HG02981 (cell line): ENCODE results near the gene FMN2.

Source experiments
- ATAC-seq: cut with Tn5 transposase; IDR thresholded peaks from one replicate; pipeline ENCODE4 v1.9.1; 2021; ENCODE audit warnings: mild to moderate bottlenecking, moderate library complexity; ENCODE audit not compliant: unreplicated experiment

The FMN2 gene

DNA sequence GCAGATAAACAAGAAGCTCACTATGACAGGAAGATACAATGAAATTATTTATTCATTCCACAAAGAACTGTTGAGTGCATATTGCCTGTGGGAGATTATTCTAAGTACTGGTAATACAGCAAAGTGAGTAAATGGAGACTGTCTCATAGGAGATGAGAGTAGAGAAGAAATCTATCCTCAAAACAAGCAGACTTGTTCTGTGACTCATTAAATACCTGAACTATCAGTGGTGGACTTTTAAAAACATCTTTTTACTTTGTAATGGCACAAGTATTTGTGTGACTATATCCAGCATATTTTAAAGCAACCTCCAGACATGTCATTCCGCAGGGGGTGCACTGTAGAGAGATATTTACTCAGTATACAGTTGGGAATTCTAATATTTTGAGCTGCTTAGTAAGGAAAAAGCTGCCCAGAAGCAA is 259.2 kb downstream of the FMN2 start:
- ATAC-seq = no peak

- ATAC-seq = no peak
Observed at GRCh38 chr1:240351690-240352089, 260.0 kb downstream of the FMN2 start.

DNA sequence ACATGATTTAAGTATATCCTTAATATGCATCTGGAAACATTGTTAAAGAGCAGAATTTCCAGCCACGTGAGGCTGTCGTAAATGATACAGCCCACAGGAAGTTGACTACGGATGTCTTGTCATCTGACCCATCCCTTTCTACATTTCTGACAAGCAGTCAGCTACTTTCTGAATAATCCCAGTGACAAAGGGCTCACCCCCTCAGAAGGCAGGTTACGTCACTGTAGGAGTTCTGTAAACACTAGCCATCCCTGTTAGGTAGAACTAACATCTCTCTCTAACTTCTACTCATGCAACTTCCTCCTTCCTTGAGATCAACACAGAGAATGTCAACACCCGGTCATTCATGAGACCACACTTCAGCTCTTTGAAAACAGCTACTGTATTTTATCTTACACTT is 261.1 kb downstream of the FMN2 start:
- no peak for ATAC-seq

GRCh38 chr1:240356568-240356967 is 264.9 kb downstream of the FMN2 start:
- no peak for ATAC-seq

DNA sequence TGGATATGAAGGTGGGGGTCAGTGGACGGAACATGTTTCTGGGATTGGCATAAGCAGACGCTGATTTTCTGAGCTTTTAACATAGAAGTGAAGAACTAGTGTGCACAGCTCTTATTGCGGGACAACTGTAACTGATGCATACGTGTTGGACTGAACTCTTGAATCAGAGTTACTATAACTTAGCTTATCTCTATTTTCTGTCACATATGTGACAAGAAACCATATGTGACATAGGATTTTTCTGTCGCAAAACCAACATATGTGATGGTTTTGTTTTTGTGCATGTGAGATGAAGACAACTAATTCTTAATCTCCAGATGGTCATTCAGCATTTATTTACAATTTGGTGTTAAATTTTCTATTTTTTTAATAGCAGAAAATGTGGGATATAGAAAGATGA is 270.4 kb downstream of the FMN2 start:
- ATAC-seq = no peak

- ATAC-seq = no peak
Observed at GRCh38 chr1:240362826-240363225, 271.1 kb downstream of the FMN2 start.

GRCh38 chr1:240363315-240363714 is 271.6 kb downstream of the FMN2 start:
- ATAC-seq = no peak

DNA sequence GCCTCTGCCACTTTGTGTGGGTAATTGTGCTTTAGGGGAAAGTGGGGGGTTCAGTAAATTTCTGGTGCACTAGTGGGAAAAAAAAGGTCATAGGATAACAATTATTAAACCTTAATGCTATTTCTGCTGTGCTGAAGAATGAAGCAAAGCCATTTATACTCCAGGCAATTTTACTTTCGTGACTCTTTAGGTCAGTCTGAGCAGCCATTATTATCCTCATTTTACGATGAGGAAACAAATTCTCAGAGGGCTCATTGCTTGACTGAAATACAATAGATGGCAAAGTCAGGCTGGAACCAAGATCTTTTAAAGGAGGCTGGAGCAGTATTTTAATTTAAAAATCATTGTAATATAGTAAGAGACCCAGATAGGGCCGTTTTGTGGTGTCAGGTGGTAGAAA is 272.2 kb downstream of the FMN2 start:
- no peak for ATAC-seq

DNA sequence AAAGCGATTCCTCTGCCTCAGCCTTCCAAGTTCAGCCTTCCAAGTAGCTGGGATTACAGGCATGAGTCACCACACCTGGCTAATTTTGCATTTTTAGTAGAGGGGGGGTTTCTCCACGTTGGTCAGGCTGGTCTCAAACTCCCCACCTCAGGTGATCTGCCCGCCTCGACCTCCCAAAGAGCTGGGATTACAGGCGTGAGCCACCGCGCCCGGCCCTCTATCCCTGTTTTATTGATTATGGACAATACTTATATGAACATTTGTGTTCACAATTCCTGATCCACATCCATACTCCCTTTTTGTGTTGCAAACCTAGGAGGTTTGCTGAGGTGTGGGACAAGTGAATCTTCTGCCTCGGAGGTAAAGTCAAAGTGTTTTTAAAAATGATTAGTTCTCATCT is 275.0 kb downstream of the FMN2 start:
- no peak for ATAC-seq

GRCh38 chr1:240385551-240385950 is 293.9 kb downstream of the FMN2 start:
- no peak for ATAC-seq

DNA sequence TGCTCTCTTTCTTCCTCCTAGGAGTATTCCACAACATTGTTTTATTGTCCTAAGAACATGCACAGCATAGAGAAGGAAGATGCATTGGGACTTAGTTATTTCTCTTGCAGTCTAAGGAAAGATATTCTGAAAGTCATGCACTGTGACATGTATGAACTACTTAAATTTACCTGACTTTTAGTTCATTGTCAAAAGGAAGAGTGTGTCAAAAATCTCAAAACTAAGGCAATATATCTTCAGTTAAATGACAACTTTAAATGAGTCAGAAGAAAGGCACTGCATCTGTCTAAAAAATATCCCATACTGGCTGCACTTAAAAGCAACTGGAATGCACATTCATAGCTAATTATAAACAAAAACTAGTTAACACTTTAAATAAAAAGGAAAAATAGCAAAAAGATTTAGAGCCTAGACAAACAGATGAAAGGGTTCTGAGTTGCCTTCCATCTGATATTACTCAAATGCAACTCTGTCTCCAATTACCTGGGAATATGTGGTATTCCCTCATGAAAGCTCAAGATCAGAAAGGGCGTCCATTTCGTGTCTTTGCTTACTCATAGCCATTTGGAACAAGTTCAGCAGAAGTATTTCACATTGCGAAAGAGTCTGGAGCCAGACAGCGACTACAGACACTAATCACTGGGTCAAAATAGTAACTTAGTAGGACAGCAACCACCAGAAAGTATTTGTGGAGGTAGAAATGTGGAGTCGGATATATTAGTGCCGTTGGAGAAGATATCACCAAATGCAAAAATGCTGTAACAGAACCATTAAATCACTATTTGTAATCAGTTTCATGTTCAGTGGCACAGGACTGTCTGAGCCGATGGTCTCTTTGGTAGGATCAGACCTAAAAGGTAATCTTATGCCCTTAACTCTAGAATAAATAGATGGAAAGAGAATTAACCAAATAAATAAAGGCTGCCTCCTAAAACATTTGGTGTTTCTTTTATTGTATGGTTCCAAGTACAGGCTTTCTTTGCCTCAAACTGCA is 294.6 kb downstream of the FMN2 start:
- ATAC-seq = no peak

- no peak for ATAC-seq
Observed at GRCh38 chr1:240387051-240387450, 295.4 kb downstream of the FMN2 start.

- ATAC-seq = no peak
Observed at GRCh38 chr1:240391660-240392260, 300.1 kb downstream of the FMN2 start.

- no peak for ATAC-seq
Observed at GRCh38 chr1:240394353-240394752, 302.7 kb downstream of the FMN2 start.

GRCh38 chr1:240395336-240395735 is 303.7 kb downstream of the FMN2 start:
- ATAC-seq = no peak

GRCh38 chr1:240399381-240399780 is 307.7 kb downstream of the FMN2 start:
- no peak for ATAC-seq

GRCh38 chr1:240401731-240402130 is 310.0 kb downstream of the FMN2 start:
- no peak for ATAC-seq

DNA sequence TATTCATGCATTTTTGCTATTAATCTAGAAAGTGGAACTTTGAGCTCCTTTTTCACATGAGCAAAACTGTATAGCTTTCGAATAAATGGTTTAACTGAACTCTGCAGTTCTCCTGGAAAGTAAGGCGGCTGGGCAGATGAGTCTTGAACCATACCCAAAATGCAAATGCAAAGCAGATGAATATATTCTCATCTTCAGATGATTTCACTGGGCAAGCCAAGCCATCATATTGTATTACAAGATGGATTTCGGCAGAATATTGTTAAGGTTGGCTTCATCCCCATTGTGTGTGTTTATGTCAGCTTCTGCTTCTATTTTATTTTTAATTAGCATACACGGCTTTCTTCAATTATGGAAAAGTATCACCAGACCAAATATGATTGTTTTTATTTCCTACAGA is 310.6 kb downstream of the FMN2 start:
- no peak for ATAC-seq

DNA sequence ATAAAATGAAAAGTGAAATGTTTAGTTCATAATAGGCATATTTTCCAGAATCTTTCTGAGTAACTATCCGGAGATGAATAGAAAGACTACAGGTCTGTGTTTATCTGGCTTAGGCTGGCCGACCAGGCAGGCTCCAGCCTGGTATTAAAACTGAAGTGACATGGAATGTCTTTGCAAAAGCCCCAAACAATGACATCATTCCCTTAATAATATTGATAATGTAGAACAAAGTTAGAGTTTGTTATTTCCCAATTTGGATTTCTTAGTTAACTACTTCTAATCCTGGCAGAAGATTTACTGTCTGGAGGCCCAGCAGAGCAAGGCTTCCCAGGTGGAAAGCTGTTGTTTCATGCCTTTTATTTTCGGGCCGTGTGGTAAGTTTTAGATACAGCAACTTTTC is 312.6 kb downstream of the FMN2 start:
- no peak for ATAC-seq

DNA sequence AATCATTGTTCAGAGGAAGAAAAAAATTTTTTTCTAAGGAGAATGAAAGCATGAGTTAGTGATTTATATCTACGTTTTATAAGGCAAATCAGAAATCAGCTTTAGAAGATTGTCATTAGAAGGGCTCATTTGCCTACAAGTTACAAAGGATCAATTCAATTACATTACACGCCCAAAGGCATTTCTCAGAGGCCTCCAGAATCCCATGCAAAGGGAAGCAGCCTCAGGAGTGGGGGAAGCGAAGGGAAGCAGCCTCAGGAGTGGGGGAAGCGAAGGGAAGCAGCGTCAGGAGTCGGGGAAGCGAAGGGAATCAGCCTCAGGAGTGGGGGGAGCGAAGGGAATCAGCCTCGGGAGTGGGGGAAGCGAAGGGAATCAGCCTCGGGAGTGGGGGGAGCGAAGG is 314.1 kb downstream of the FMN2 start:
- no peak for ATAC-seq

DNA sequence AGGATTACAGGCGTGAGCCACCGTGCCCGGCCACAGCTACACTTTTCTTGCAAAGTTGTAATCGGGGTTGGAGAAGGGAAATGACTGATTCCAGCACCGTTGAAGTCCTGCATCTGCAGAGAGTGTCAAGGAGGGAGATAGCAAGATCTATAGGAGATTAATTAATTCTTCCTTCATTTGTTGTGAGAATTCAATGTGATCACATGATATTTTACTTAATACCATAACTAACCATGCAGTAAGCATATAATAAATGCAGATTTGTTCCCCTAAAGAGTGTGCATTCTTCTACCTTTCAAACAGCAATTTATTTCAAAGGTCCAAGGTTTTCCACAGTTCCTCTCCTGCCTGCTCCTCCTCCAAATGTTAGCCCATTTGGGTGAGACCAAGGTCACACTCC is 315.7 kb downstream of the FMN2 start:
- ATAC-seq = no peak

GRCh38 chr1:240409615-240410014 is 317.9 kb downstream of the FMN2 start:
- no peak for ATAC-seq
